Left ventricle myocardium superior (tissue), 1 donor: ENCODE measurements around the gene ST8SIA4. TPM values are rescaled to one million over a fixed set of nuclear protein-coding genes. Genes with fewer than 3 reads are reported as not detected.
A peak's percentile ranks its signal among the peaks of the same experiment; 100 is the strongest.

Experiments used
- ATAC-seq: fragments of 200-7000 bp; cut with Tn5 transposase; one replicate; pipeline ENCODE4 v1.9.1; 2020; ENCODE audit warnings: mild to moderate bottlenecking, moderate library complexity
- DNase-seq: peaks from one replicate; pipeline ENCODE4 v3.0.0-alpha.2; 2020
- intact Hi-C: fragments of 100-400 bp; cut with micrococcal nuclease; formaldehyde crosslinking; loops from one replicate; pipeline ENCODE4 v1.11.0; 2022
- total RNA-seq: library from RNA; stranded (reverse); fragmentation: NEBNext Ultra II Directional; extraction: Animal tissue kit (Norgen Biotek cat#: 25700); gene quantifications from one replicate; pipeline ENCODE4 v1.2.1, GENCODE V29; 2021
- donor health status: DM: no; HTN: yes; CAD: no; lungs with severe emphysema.

Gene ST8SIA4
- total RNA-seq, 1 donor from 2014 or later, result 5.4 TPM

DNA sequence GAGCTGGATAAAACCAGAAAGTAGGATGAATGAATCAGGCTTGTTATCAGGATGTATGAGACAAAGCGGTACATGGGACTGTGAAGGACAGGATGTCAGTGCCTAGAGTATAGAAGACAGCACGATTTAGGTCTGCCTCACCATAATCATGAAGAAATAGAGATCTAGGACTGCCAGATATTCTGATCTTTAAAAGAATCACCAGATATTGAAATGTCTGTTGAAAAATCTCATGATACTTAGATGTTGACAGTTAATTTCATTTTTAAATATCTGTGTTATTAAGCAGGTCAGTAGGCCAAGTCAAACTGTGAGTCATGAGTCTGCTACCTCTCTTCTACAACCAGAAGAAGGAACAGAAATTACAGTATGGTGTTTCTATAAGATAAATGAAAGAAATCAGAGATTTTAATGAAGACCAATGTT is 65.0 kb downstream of the ST8SIA4 start:
- DNase-seq (no peak), ATAC-seq (no peak)
- intact Hi-C loops, result no loop called here

DNA sequence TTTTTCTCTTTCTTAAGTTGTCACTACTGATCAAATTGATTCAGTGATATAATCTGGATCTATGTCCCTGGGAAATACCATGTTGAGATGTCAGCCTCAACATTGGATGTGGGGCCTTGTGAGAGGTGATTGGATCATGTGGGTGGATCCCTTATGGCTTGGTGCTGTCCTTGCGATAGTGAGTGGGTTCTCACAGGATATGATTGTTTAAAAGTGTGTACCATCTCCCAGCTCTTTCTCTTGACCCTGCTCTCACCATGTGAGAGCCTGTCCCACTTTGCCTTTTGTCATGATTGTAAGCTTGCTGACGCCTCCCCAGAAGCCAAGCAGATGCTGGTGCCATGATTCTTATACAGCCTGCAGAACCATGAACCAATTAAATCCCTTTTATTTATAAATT is 68.6 kb downstream of the ST8SIA4 start:
- no peak for DNase-seq
- intact Hi-C loops, result no loop called here
- no peak for ATAC-seq

DNA sequence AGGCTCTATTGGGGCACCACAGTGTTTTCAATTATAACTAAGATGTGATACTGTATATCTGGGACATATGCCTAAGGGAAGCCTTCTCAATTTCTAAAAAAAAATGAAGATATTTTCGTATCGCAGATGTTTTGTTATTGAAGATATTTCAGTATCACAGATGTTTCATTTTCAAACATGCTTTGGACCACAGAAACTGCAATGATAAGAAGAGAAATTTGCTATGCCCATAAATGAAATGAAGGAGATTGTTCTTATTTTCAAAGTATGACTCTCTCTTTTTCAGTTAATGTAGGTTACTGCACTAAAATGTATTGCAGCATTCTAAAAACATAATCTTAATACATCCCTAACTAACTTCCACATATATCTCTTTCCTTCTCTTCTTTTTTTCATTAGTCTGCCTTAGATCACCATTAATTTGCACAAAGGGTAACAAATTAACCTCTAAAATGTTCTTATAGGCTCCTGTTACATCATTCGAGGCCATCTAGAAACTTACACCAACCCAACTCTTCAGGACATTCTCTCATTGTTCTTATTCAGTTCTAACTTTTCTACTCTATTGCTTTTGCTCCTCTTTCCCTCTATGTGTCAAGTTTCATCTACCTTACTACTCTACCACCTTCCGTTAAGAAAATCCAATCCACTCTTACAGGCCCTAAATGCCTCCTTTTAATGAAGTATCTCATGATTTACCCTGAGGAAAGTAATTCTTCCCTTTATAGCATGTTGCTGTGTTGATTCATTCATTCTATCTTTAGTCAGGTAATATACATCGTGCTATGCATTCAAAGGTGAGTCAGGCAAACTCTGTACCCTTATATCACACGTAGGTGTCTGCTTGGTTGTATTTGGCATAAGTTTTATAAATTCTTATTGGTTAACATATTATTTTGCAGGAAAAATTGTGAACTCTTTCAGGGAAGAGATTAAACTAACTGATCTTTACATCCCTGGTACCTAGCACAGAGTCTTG is 70.5 kb downstream of the ST8SIA4 start:
- intact Hi-C loops, result no loop called here
- DNase-seq (no peak), ATAC-seq (no peak)

- ATAC-seq (no peak), DNase-seq (no peak)
- intact Hi-C loops, result no loop called here
Observed at GRCh38 chr5:100828898-100829356, 74.2 kb downstream of the ST8SIA4 start.

GRCh38 chr5:100828071-100828897 is 74.8 kb downstream of the ST8SIA4 start:
- ATAC-seq (peak; percentile 59), DNase-seq (no peak)
- intact Hi-C loops, result no loop called here

DNA sequence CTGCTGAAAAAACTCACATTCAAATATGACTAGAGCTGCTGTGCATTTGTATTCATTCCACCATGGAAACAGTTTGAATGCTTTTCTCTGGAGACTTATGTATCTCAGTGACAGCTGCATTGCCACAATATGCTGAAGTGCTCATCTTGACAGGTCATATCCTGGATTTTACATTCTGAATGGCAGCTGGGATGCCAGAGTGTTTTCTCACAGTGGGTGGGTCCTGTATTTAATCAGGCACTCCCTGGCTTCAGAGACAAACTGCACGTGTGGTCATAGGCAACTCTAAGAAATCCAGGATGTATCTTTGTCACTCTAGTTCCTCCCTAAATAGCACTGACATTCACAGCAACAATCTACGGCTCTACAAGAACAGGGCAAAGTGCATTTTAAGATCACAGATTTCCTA is 75.6 kb downstream of the ST8SIA4 start:
- peak; percentile 71 for ATAC-seq
- intact Hi-C loops, result no loop called here
- DNase-seq, result no peak

DNA sequence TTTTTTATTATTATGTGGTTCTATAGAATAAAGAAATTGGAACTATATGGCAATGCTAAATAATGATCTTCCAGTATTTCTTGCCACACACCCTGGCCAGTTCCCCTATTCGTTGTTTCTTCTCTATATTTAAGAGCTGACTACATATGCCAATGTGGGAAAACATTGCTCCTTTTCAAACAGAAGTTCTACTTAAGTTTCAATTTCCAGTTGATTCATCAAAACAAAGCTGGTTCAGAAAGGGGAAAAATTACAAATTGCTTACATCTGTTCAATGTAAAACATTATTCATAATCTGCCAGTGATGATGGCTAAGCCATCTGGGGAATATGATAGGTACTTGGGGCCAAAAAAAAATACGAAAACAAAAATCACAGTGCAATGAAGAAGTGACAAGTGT is 76.9 kb downstream of the ST8SIA4 start:
- no peak for DNase-seq
- intact Hi-C loops, result no loop called here
- ATAC-seq, result no peak

- DNase-seq (no peak), ATAC-seq (no peak)
- intact Hi-C loops, result no loop called here
Observed at GRCh38 chr5:100824635-100825034, 78.4 kb downstream of the ST8SIA4 start.

- intact Hi-C loops, result no loop called here
- ATAC-seq, result no peak
- DNase-seq, result no peak
Observed at GRCh38 chr5:100823812-100824211, 79.3 kb downstream of the ST8SIA4 start.

DNA sequence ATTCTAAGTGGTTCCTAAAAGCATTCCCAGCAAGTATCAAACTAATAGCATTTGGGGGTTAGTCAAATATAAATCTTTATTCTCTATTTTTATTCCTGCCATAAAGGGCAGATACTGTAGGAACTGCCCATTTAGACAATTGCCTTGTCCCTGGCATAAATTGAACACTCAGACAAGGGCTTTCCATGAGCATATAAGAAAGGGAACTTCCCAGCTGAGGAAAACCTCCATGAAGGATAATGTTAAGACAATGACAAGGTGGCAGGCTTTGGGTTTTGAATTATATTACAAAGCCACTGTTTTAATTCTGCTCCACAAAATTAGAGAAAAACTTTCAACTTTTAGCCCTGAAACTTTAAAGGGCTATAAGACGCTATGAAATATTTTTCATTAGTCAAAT is 81.3 kb downstream of the ST8SIA4 start:
- no peak for ATAC-seq
- DNase-seq, result no peak
- intact Hi-C loops, result no loop called here

DNA sequence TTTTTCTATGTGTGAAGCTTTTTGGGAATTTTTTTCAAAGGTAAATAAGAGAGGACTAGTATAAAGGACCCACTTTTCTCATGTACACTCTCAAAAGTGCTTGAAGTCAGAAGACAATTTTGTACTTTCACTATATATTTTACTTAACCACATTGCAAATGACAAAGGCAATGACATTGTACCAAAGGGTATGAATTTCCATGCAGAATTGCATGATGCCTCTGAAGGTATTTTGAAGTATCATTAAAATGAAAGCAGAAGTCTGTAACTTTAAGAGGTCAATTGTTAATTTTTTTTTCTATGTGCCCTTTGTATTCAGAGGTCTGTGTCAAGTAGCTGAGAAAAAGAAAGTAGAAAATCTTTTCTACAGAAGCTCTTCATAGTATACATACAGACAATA is 84.7 kb downstream of the ST8SIA4 start:
- intact Hi-C loops, result no loop called here
- ATAC-seq, result no peak
- DNase-seq, result no peak

GRCh38 chr5:100803397-100803796 is 99.7 kb downstream of the ST8SIA4 start:
- DNase-seq (no peak), ATAC-seq (no peak)
- intact Hi-C loops, result no loop called here

- ATAC-seq (no peak), DNase-seq (no peak)
- intact Hi-C loops, result no loop called here
Observed at GRCh38 chr5:100802208-100802607, 100.9 kb downstream of the ST8SIA4 start.

DNA sequence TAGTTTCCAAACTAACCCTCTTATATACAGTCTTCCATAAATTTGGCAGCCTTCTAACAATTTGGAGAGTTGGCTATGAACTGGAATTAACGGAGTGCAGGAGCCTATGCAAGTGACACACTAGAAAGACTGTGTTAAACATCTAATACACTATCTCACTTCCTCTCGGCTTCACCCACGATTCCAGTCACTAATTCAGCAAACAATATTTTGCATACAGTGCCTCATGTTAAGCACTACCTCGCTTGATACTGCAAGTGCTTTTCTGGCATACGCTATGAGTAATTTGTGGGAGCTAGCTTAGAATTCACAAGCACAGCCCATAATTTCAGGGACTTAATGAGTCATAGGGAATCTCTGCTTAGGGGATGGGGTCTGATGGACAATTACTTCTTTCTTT is 102.5 kb downstream of the ST8SIA4 start:
- ATAC-seq, result no peak
- DNase-seq, result no peak
- intact Hi-C loops, result no loop called here

- intact Hi-C loops, result no loop called here
- ATAC-seq, result no peak
Observed at GRCh38 chr5:100799166-100799565, 103.9 kb downstream of the ST8SIA4 start.

GRCh38 chr5:100797861-100798260 is 105.2 kb downstream of the ST8SIA4 start:
- intact Hi-C loops, result no loop called here
- no peak for DNase-seq
- ATAC-seq, result no peak

More at GRCh38 chr5:100799166-100799565, 103.9 kb downstream of the ST8SIA4 start:
- DNase-seq, result no peak

DNA sequence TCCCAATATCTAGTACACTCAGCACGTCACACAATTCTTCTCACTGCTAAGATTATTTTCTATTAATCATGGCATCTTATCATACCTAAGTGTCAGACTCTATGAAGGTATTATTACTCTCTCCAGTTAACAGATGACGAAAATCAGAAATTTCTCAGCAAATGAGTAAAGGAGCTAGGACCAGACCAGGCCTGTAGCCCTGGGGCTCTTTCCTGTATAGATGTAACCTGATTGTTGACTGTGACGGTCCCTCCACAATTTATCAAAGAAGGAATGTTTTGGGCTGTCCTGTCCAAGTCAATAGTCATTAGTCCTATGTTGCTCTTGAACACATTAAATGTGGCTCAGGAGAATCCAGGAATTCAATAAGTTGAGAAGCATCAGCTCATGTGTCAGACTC is 106.2 kb downstream of the ST8SIA4 start:
- ATAC-seq, result no peak
- no peak for DNase-seq
- intact Hi-C loops, result no loop called here

- DNase-seq, result no peak
- intact Hi-C loops, result no loop called here
- ATAC-seq, result no peak
Observed at GRCh38 chr5:100794844-100795243, 108.2 kb downstream of the ST8SIA4 start.

- intact Hi-C loops, result no loop called here
- no peak for DNase-seq
- ATAC-seq, result no peak
Observed at GRCh38 chr5:100794218-100794617, 108.9 kb downstream of the ST8SIA4 start.

DNA sequence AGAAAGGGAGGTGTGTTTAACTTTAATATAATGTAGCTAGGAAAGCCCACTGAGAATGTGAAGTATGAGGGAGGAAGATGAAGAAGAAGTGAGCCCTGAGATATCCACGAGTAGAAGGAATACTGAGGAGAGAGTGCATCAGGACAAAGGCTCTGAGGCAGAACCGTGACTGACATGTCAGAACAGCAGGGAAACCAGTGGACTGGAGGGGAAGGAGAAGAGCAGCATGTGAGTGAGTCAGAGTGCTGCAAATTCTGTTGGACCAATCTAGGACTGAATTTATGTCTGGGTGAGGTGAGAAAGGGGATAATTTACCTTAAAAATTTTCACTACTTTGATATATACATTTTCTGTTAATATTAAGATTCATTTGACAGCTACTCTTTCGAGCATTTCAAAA is 110.3 kb downstream of the ST8SIA4 start:
- no peak for DNase-seq
- ATAC-seq, result no peak
- intact Hi-C loops, result no loop called here
